Astrocyte (in vitro differentiated cells and primary cell): ENCODE data around the gene TMEM161A. TPM values are rescaled to one million over a fixed set of nuclear protein-coding genes. Genes with fewer than 3 reads are reported as not detected.

Experiments used
- DNase-seq: peaks from one replicate; pipeline ENCODE4 v3.0.0-alpha.2; 2010; ENCODE audit warnings: low read depth
- FAIRE-seq: peaks from 2 replicates; lab custom pipeline; 2011; peaks lifted over from hg19 to GRCh38; lab: Jason Lieb, UNC
- H2AFZ ChIP-seq: 2 replicates; pipeline ENCODE4 v1.6.0; 2012; ENCODE audit warnings: low read depth, low read length, inconsistent platforms
- H3K27ac ChIP-seq: 2 replicates; pipeline ENCODE4 v1.5.1; 2011; ENCODE audit warnings: low read depth, low read length, inconsistent platforms
- H3K27me3 ChIP-seq: 2 replicates; pipeline ENCODE4 v1.6.0; 2011; ENCODE audit warnings: low read length, inconsistent platforms; ENCODE audit not compliant: insufficient read depth
- H3K36me3 ChIP-seq: 2 replicates; pipeline ENCODE4 v1.5.1; 2011; ENCODE audit warnings: low read length, inconsistent platforms; ENCODE audit not compliant: insufficient read depth
- H3K4me1 ChIP-seq: 2 replicates; pipeline ENCODE4 v1.5.1; 2011; ENCODE audit warnings: low read length, inconsistent platforms; ENCODE audit not compliant: insufficient read depth
- H3K4me2 ChIP-seq: 2 replicates; pipeline ENCODE4 v1.6.0; 2012; ENCODE audit warnings: low read length, inconsistent platforms
- H3K4me3 ChIP-seq: 2 replicates; pipeline ENCODE4 v1.5.1; 2011; ENCODE audit warnings: low read depth, mild to moderate bottlenecking, low read length, inconsistent platforms; ENCODE audit not compliant: insufficient read depth
- H3K79me2 ChIP-seq: 2 replicates; pipeline ENCODE4 v1.6.0; 2012; ENCODE audit warnings: mild to moderate bottlenecking, low read length, inconsistent platforms; ENCODE audit not compliant: insufficient read depth
- H3K9ac ChIP-seq: 2 replicates; pipeline ENCODE4 v1.6.0; 2012; ENCODE audit warnings: mild to moderate bottlenecking, low read length, inconsistent platforms
- H3K9me3 ChIP-seq: 2 replicates; pipeline ENCODE4 v1.5.1; 2012; ENCODE audit warnings: low read depth, mild to moderate bottlenecking, low read length, inconsistent platforms; ENCODE audit not compliant: insufficient read depth
- H4K20me1 ChIP-seq: 2 replicates; pipeline ENCODE4 v1.6.0; 2012; ENCODE audit warnings: low read length, inconsistent platforms; ENCODE audit not compliant: insufficient read depth
- H3K27ac Mint-ChIP-seq: one replicate; pipeline ENCODE4 v1.8.0; 2021; ENCODE audit warnings: mild to moderate bottlenecking, mixed read lengths; ENCODE audit not compliant: unreplicated experiment
- H3K27me3 Mint-ChIP-seq: one replicate; pipeline ENCODE4 v1.8.0; 2021; ENCODE audit warnings: low read depth, mixed read lengths; ENCODE audit not compliant: unreplicated experiment
- H3K36me3 Mint-ChIP-seq: one replicate; pipeline ENCODE4 v1.8.0; 2021; ENCODE audit warnings: low read depth, mixed read lengths; ENCODE audit not compliant: unreplicated experiment
- H3K4me1 Mint-ChIP-seq: one replicate; pipeline ENCODE4 v1.8.0; 2021; ENCODE audit warnings: low read depth, mixed read lengths; ENCODE audit not compliant: unreplicated experiment
- H3K4me3 Mint-ChIP-seq: one replicate; pipeline ENCODE4 v1.8.0; 2021; ENCODE audit warnings: mild to moderate bottlenecking, moderate library complexity, mixed read lengths; ENCODE audit not compliant: unreplicated experiment
- H3K9me3 Mint-ChIP-seq: one replicate; pipeline ENCODE4 v1.8.0; 2021; ENCODE audit warnings: mild to moderate bottlenecking, mixed read lengths; ENCODE audit not compliant: unreplicated experiment
- CTCF ChIP-seq: IDR thresholded peaks from 2 replicates; pipeline ENCODE4 v1.5.1; 2011; ENCODE audit warnings: low read depth, mild to moderate bottlenecking, inconsistent platforms, low read length, moderate library complexity; ENCODE audit not compliant: insufficient read depth
- EZH2 ChIP-seq: IDR thresholded peaks from 2 replicates; pipeline ENCODE4 v1.6.1; 2012; ENCODE audit warnings: mild to moderate bottlenecking, low read length, inconsistent platforms; ENCODE audit not compliant: insufficient read depth
- total RNA-seq: library from RNA; stranded (reverse); gene quantifications from 2 replicates; pipeline ENCODE4 v1.2.1, GENCODE V29; 2021

The TMEM161A gene
- total RNA-seq, 1 donor from 2014 or later: 27.2 TPM

GRCh38 chr19:19113040-19113626, 25.1 kb downstream of the TMEM161A start:
- no peak for FAIRE-seq
- peaks cover 12% of the 10 kb centered on the region for H3K4me1 Mint-ChIP-seq
- no peak overlapping the region for H3K4me3 Mint-ChIP-seq
- Histone ChIP-seq H3K9ac (no peak overlapping the region), H3K9me3 (no peaks in the 10 kb centered on the region), H3K27me3 (no peaks in the 10 kb centered on the region), H3K4me2 (no peak overlapping the region), H3K79me2 (no peaks in the 10 kb centered on the region), H3K36me3 (no peaks in the 10 kb centered on the region), H4K20me1 (no peaks in the 10 kb centered on the region), H3K4me1 (peaks cover 12% of the 10 kb centered on the region), H3K27ac (no peak overlapping the region), H3K4me3 (no peak overlapping the region), H2AFZ (peak overlapping the region; percentile 26)
- no peak overlapping the region for H3K27ac Mint-ChIP-seq
- TF ChIP-seq EZH2 (no peak), CTCF (no peak)
- peaks cover 7% of the 10 kb centered on the region for H3K36me3 Mint-ChIP-seq
- H3K27me3 Mint-ChIP-seq: peaks cover 15% of the 10 kb centered on the region
- H3K9me3 Mint-ChIP-seq: no peaks in the 10 kb centered on the region
- no peak for DNase-seq

GRCh38 chr19:19111967-19112580, 26.2 kb downstream of the TMEM161A start:
- H3K36me3 Mint-ChIP-seq: peaks cover 11% of the 10 kb centered on the region
- H3K4me2 ChIP-seq: no peak overlapping the region
- H3K9me3 Mint-ChIP-seq: no peaks in the 10 kb centered on the region
- DNase-seq (no peak), FAIRE-seq (no peak)
- peaks cover 16% of the 10 kb centered on the region for H3K27me3 Mint-ChIP-seq
- H3K4me3 ChIP-seq: no peak overlapping the region
- TF ChIP-seq CTCF: no peak
- TF ChIP-seq EZH2: no peak
- H3K4me1 ChIP-seq: peaks cover 12% of the 10 kb centered on the region
- no peak overlapping the region for H2AFZ ChIP-seq
- H3K9me3 ChIP-seq: no peaks in the 10 kb centered on the region
- peaks cover 12% of the 10 kb centered on the region for H3K4me1 Mint-ChIP-seq
- no peaks in the 10 kb centered on the region for H3K79me2 ChIP-seq
- no peaks in the 10 kb centered on the region for H3K27me3 ChIP-seq
- H3K27ac Mint-ChIP-seq: no peak overlapping the region
- no peaks in the 10 kb centered on the region for H3K36me3 ChIP-seq
- H4K20me1 ChIP-seq: no peaks in the 10 kb centered on the region
- H3K27ac ChIP-seq: no peak overlapping the region
- no peak overlapping the region for H3K9ac ChIP-seq
- H3K4me3 Mint-ChIP-seq: no peak overlapping the region

GRCh38 chr19:19111136-19111835, 27.0 kb downstream of the TMEM161A start:
- Histone ChIP-seq H4K20me1 (no peaks in the 10 kb centered on the region), H3K36me3 (no peaks in the 10 kb centered on the region), H3K27me3 (no peaks in the 10 kb centered on the region), H3K9ac (no peak overlapping the region), H3K4me1 (peaks cover 12% of the 10 kb centered on the region), H3K27ac (no peak overlapping the region), H2AFZ (no peak overlapping the region), H3K9me3 (no peaks in the 10 kb centered on the region), H3K4me2 (no peak overlapping the region), H3K4me3 (no peak overlapping the region), H3K79me2 (no peaks in the 10 kb centered on the region)
- FAIRE-seq: no peak
- Mint-ChIP-seq H3K4me1 (peaks cover 12% of the 10 kb centered on the region), H3K27me3 (peaks cover 16% of the 10 kb centered on the region), H3K9me3 (no peaks in the 10 kb centered on the region), H3K4me3 (no peak overlapping the region), H3K27ac (no peak overlapping the region), H3K36me3 (peaks cover 11% of the 10 kb centered on the region)
- DNase-seq: no peak
- TF ChIP-seq CTCF: no peak
- no peak for TF ChIP-seq EZH2
